ENCODE data around the gene TRMU. TPM values are rescaled to one million over a fixed set of nuclear protein-coding genes. Genes with fewer than 3 reads are reported as not detected.

The TRMU gene
- total RNA-seq, 1 experiment from 2014 or later, result 46.6 TPM

- no peak overlapping the region for H3K27ac Mint-ChIP-seq (ENCODE audit: low read depth, unreplicated experiment)
- peaks cover 4% of the 10 kb centered on the region for H3K4me1 Mint-ChIP-seq (ENCODE audit: insufficient read depth, unreplicated experiment)
- no peaks in the 10 kb centered on the region for H3K27me3 Mint-ChIP-seq (ENCODE audit: insufficient read depth, unreplicated experiment)
- ChIA-PET POLR2A (no interaction called here), CTCF (interaction anchor here (1.6 to 4.4 kb wide), 2 partner anchors 10 to 164 kb away, joined by 6 to 18 read pairs; no protein-coding TSS in a partner anchor)
- DNase-seq (ENCODE audit: unreplicated experiment), result peak; percentile 43
- intact Hi-C loops (cut with micrococcal nuclease), result loop anchor here (10.0 kb wide), 1 partner anchor 77 kb away; no protein-coding TSS in a partner anchor
- peaks cover 69% of the 10 kb centered on the region for H3K36me3 Mint-ChIP-seq (ENCODE audit: insufficient read depth, unreplicated experiment)
- H3K4me3 Mint-ChIP-seq (ENCODE audit: unreplicated experiment), result no peak overlapping the region
- no peaks in the 10 kb centered on the region for H3K9me3 Mint-ChIP-seq (ENCODE audit: unreplicated experiment)
- BruUV-seq (replicated peaks), result no TSS peak
- TF ChIP-seq CTCF (IDR thresholded peaks at IDR 0.05; ENCODE audit: unreplicated experiment), result no peak
Observed at GRCh38 chr22:46377525-46378425, 42.3 kb downstream of the TRMU start.

- Mint-ChIP-seq H3K27ac (ENCODE audit: low read depth, unreplicated experiment) (no peak overlapping the region), H3K27me3 (ENCODE audit: insufficient read depth, unreplicated experiment) (no peaks in the 10 kb centered on the region), H3K4me1 (ENCODE audit: insufficient read depth, unreplicated experiment) (peaks cover 4% of the 10 kb centered on the region), H3K9me3 (ENCODE audit: unreplicated experiment) (no peaks in the 10 kb centered on the region), H3K36me3 (ENCODE audit: insufficient read depth, unreplicated experiment) (peaks cover 68% of the 10 kb centered on the region), H3K4me3 (ENCODE audit: unreplicated experiment) (no peak overlapping the region)
- DNase-seq (ENCODE audit: unreplicated experiment), result no peak
- ChIA-PET CTCF (interaction anchor here (1.6 to 4.4 kb wide), 2 partner anchors 11 to 164 kb away, joined by 6 to 18 read pairs; no protein-coding TSS in a partner anchor), POLR2A (no interaction called here)
- TF ChIP-seq CTCF (IDR thresholded peaks at IDR 0.05; ENCODE audit: unreplicated experiment), result no peak
- no TSS peak for BruUV-seq (replicated peaks)
- intact Hi-C loops (cut with micrococcal nuclease), result loop anchor here (10.0 kb wide), 1 partner anchor 76 kb away; no protein-coding TSS in a partner anchor
Observed at GRCh38 chr22:46378426-46379065, 43.0 kb downstream of the TRMU start.

- no TSS peak for BruUV-seq (replicated peaks)
- ChIA-PET CTCF (interaction anchor here (0.7 to 4.4 kb wide), 2 partner anchors 12 to 17 kb away, joined by 3 to 18 read pairs; no protein-coding TSS in a partner anchor), POLR2A (no interaction called here)
- Mint-ChIP-seq H3K9me3 (ENCODE audit: unreplicated experiment) (no peaks in the 10 kb centered on the region), H3K4me1 (ENCODE audit: insufficient read depth, unreplicated experiment) (peaks cover 4% of the 10 kb centered on the region), H3K27ac (ENCODE audit: low read depth, unreplicated experiment) (no peak overlapping the region), H3K36me3 (ENCODE audit: insufficient read depth, unreplicated experiment) (peaks cover 67% of the 10 kb centered on the region), H3K4me3 (ENCODE audit: unreplicated experiment) (no peak overlapping the region), H3K27me3 (ENCODE audit: insufficient read depth, unreplicated experiment) (no peaks in the 10 kb centered on the region)
- no peak for DNase-seq (ENCODE audit: unreplicated experiment)
- intact Hi-C loops (cut with micrococcal nuclease), result loop anchor here (10.0 kb wide), 1 partner anchor 76 kb away; no protein-coding TSS in a partner anchor
- no peak for TF ChIP-seq CTCF (IDR thresholded peaks at IDR 0.05; ENCODE audit: unreplicated experiment)
Observed at GRCh38 chr22:46379066-46379930, 43.8 kb downstream of the TRMU start.
